Right lung (tissue), 10 donors: ENCODE measurements around the gene MCM10. TPM values are rescaled to one million over a fixed set of nuclear protein-coding genes. Genes with fewer than 3 reads are reported as not detected.
A peak's percentile ranks its signal among the peaks of the same experiment; 100 is the strongest.
"Not testable (repeated sequence)": the region's sequence is repeated elsewhere in the genome, so short reads cannot be mapped to it uniquely, and the experiment has no call there.

Experiments used
- DNase-seq, 2 donors: peaks; one replicate each; pipeline ENCODE4 v3.0.0-alpha.2; 2013
- long read RNA-seq, 8 donors: transcript quantifications; one replicate each; lab custom pipeline, GENCODE V29; 2026
- polyA plus RNA-seq, 5 donors: library from polyadenylated mRNA; unstranded; fragments of 120-200 nt; gene quantifications; one replicate each; pipeline versions ENCODE4 v1.2.1 to v1.2.3, GENCODE V29; 2013; ENCODE audit warnings: inconsistent platforms in 1 of 5, low replicate concordance in 1 of 5; ENCODE audit not compliant: insufficient read length in 5 of 5, insufficient read depth in 1 of 5

Gene MCM10
- 10 to 100 TPM in 2 of 5 donors, 1 to 10 TPM in 3; 7.4 to 14.1 (median 9.7) TPM for polyA plus RNA-seq
- long read RNA-seq, donor 1, full-length matches to known transcripts = 1 of 1 reads
- long read RNA-seq, donor 1, partial matches to known transcripts = 0 of 1 reads
- long read RNA-seq, donor 1, other reads (novel, unspliced or antisense) = 0 of 1 reads
- long read RNA-seq, donor 2 = 0 reads
- long read RNA-seq, donor 3 = 0 reads
- long read RNA-seq, donor 4 = 0 reads
- long read RNA-seq, donor 5, full-length matches to known transcripts = 1 of 1 reads
- long read RNA-seq, donor 5, partial matches to known transcripts = 0 of 1 reads
- long read RNA-seq, donor 5, other reads (novel, unspliced or antisense) = 0 of 1 reads
- long read RNA-seq, donor 6, full-length matches to known transcripts = 1 of 1 reads
- long read RNA-seq, donor 6, partial matches to known transcripts = 0 of 1 reads
- long read RNA-seq, donor 6, other reads (novel, unspliced or antisense) = 0 of 1 reads
- long read RNA-seq, donor 7 = 0 reads
- long read RNA-seq, donor 8 = 0 reads

GRCh38 chr10:13160934-13161856, at the start of gene MCM10:
MCM10 (plus strand) TSS chr10:13161558; CDS start chr10:13164203, 2,645 bp downstream.
- DNase-seq = peak; percentile 98 to 99

DNA sequence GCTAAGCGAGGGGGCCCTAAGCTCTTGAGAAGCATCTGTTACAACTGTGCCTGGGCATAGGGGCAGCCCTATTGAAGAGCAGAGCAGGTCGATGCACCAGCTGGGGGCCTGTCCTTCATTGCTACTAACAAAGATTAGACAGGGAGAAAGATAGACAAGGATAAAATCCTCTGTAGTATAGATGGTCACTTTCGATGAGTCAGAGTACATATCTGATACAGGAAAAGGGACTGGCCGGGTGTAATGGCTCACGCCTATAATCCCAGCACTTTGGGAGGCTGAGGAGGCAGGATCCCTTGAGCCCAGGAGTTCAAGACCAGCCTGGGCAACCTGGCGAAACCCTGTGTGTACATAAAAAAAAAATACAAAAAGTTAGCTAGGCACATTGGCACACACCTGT, 47.8 kb upstream of the MCM10 start:
- DNase-seq = no peak

- no peak for DNase-seq
Measured at GRCh38 chr10:13115832-13116803, 45.2 kb upstream of the MCM10 start.

DNA sequence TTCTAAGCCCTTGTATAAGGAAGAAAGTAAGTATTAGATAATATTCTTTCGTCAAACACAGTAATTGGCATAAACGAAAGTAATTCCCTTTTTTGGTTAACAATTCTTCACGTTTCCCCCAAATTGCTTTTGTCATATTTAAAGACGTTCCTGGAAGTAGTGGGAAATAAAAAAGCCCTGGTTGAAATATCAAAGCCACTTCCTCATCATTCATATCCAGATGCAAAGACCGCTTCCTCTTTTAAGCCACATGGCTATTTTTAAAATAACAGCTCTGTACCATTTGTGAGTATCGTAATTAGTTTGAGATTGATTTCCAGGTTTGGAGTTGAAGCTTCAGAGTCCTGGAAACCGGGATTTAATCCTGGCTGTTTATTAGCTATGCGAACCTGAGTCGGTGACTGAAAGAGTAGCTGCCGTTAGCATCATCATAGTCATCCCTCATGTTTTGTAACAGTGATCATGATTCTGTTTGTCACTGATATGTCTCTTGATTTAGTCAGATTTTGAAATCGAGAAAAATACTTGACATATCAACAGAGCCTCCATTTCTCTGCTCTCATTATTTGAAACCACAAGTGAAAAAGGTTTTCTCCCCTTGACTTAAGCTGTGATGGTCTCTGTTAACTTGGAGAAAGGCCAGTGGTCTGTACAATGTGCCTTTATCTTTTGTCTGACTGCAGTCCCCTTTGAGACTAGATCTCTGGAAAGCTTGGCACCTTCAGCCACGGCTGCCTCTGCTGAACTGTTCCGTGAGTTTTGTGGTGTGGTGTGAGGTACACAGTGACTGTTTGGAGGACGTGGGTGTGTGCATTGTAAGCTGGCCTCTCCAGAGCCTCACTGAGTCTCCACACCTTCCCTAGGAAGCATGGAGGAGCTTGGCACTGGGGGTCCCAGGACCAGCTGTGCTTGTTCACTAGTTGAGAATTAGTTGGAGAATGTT, 43.2 kb upstream of the MCM10 start:
- DNase-seq = no peak

- DNase-seq = no peak
Measured at GRCh38 chr10:13118784-13119410, 42.5 kb upstream of the MCM10 start.

DNA sequence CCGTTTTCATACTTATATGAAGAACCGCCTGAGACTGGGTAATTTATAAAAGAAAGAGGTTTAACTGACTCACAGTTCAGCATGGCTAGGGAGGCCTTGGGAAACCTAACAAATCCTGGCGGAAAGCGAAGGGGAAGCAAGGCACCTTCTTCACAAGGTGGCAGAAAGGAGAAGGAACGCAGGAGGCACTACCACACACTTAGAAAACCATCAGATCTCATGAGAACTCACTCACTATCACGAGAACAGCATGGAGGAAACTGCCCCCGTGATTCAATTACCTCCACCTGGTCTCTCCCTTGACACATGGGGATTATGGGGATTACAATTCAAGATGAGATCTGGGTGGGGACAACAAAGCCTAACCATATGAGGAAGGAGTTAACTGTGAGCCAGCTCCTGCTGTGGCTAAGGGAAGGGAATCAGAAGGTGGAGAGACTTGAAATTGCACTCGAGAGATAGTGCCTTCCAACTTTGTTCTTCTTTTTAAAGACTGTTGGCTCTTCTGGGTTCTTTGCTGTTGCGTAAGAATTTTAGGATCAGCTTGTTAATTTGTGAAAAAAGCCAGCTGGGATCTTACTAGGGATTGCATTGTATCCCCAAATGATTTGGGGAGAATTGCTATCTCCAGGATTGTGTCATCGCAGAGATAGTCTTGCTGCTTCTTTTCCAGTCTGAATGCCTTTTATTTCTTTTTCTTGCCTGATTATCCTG, 40.4 kb upstream of the MCM10 start:
- peak; percentile 28 to 46 for DNase-seq

DNA sequence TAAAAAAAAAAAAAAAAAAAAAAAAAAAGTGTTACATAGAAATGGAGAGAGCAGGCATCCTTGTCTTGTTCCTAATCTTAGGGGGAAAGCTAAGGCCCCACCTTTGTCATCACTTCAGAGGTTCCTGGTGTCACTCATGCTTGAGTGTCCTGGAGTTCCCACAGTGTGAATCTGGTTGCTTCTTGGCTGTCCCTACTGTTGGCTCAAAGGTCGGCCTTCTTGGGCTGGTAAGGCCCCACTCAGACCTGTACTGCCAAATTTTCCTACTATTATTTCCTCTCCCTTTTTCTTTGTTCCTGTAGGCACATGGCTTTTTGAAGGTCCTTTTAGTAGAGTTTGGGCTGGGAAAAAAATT, 39.9 kb upstream of the MCM10 start:
- DNase-seq = no peak

DNA sequence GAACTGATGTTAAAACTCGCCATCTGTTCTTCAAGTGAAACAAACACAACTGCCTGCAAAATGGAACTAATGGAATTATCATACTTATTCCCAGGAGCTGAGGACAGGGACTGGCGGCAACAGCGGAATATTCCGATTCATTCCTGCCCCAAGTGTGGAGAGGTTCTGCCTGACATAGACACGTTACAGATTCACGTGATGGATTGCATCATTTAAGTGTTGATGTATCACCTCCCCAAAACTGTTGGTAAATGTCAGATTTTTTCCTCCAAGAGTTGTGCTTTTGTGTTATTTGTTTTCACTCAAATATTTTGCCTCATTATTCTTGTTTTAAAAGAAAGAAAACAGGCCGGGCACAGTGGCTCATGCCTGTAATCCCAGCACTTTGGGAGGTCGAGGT, 24.7 kb upstream of the MCM10 start:
- no peak for DNase-seq

DNA sequence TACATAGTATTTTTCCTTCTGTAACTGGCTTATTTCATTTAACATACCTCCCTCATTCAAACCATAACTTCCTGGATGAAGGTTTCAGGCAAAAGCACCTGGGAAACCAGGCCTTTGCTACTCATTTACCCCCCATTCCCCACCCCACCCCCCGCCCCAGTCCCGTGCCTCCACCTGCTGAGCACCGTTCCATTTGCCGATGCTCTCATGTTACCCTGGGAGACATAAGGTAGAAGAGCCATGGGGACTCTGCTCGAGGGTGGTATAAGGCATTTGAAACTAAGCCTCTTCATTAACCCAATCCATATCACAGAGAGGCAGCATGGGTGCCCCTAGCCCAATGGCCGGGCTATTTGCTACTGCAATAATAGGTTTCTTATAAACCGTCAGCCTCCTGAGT, 22.2 kb upstream of the MCM10 start:
- no peak for DNase-seq

DNA sequence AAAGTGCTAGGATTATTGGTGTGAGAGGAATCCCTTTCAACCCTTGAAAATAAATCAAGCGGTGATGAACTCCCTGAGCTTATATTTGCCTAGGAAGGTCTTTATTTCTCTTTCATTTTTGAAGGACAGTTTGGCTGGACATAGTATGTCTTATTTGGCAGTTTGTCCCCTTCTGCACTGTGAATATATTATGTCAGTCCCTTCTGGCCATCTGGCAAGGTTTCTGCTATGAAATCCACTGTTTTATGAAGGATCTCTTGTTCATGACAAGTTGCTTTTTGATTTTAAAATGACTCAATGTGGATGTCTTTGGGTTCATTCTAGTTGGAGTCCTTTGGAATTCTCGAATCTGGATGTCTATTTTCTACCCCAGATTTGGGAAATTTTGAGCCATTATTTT, 21.7 kb upstream of the MCM10 start:
- no peak for DNase-seq

DNA sequence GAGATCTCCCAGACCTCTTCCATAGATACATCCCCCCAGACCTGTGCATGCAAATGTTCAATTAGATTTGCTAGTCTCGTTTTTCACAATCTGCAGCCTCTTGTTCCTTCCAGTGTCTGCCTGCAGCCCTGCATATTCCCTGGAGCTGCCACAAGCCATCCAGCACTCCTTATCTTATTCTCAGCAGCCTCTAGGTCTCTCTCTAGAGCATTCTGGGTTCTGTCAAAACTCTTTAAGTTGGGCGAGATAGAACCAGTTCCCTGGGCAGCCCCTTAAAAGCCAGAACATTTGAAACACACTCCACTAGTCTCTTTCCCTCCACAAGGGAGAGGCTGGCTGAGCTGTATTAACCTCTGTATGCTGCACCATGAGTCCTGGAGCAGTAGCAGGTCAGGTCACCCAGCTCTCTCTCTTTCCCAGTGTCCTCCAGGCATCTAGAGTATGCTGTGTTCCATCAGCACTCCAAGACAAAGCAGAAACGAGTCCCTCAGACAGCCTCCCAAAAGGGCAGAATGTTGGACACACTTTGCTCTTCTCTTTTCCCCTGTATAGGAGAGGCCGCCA, 20.6 kb upstream of the MCM10 start:
- DNase-seq = no peak

DNA sequence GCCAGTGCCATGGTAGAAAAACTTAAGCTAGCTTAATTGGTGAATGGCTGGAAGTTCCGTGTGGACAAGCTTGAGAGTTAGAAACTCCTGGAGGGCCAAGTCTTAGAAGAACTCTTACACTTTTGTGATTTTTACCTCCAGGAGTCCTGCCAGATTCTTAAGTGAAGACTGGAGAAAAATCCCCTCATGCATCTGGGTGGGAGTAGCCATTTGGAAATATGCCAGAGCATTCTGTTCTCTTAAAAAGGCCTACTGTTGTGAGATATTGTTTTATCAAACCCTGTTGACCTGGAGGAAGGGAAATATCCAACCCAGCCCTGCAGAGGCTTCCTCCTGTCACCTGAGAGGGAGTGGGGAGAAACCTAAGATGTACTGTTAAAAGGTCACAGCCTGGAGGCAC, 17.6 kb upstream of the MCM10 start:
- no peak for DNase-seq

GRCh38 chr10:13144814-13145213, 16.5 kb upstream of the MCM10 start:
- DNase-seq = no peak

DNA sequence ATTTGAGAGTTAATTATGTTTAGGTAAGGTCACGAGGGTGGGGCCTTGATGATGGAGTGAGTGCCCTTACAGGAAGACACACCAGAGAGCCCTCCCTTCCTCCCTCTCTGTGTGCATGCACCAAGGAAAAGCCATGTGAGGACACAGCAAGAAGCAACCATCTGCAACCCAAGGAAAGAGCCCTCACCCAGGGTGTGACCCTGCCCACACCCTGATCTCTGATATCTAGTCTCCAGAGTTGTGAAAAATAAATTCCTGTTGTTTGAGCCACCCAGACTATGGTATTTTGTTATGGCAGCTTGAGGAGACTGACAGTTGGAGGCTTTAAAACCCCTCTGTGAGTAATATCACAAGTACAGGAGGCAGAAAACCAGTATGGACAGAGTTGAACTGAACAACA, 15.0 kb upstream of the MCM10 start:
- DNase-seq = no peak

GRCh38 chr10:13147161-13147560, 14.2 kb upstream of the MCM10 start:
- no peak for DNase-seq

- DNase-seq = no peak
Measured at GRCh38 chr10:13152296-13152695, 9.1 kb upstream of the MCM10 start.

DNA sequence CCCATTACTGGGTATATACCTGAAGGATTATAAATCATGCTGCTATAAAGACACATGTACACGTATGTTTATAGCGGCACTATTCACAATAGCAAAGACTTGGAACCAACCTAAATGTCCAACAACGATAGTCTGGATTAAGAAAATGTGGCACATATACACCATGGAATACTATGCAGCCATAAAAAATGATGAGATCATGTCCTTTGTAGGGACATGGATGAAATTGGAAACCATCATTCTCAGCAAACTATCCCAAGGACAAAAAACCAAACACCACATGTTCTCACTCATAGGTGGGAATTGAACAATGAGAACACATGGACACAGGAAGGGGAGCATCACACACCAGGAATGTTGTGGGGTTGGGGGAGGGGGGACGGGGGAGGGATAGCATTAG, 5.5 kb upstream of the MCM10 start:
- DNase-seq = not testable (repeated sequence)

DNA sequence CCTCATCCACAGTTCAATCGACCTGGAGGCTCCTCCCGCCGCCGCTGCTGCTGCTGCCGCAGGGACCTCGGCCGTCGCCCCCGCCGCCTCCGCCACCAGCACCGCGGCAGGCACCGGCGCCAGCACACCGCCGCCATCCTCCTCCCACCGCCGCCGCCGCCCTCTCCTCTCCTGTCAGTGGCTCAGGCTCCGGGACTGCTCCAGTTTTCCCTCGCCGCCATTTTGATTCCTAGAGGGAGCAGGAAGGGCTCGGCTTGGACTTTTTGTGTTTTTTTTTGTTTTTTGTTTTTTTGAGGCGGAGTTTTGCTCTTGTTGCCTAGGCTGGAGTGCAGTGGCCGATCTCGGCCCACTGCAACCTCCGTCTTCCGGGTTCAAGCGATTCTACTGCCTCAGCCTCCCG, 3.0 kb upstream of the MCM10 start:
- DNase-seq = no peak

DNA sequence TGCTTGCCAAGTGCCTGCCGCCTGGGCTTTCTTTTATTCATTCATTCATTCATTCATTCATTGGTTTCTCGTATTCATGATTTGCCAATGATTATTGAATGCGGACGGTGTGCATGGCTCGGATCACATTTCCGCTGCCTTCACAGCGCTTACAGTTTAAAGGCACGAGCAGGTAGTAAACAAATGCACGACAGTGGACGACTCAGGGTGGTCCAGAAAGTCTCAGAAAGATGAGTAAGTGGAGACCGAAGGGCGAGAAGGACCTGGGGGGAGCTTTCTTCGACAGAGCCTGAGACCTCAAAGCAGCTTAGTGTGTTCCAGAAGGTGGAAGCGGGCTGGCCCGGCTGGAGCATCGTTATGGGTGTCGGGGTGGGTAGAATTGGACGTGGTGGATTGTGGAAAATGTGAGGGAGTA, 506 bp downstream of the MCM10 start:
- no peak for DNase-seq
